HG03066 (cell line): ENCODE results near the gene TCF7.

Experiments
- ATAC-seq: cut with Tn5 transposase; IDR thresholded peaks from one replicate; pipeline ENCODE4 v1.9.1; 2021; ENCODE audit warnings: low read depth; ENCODE audit not compliant: unreplicated experiment

TCF7 gene

GRCh38 chr5:134113902-134114875, at the start of gene TCF7:
TCF7 (plus strand) TSS chr5:134114681; CDS start chr5:134114907, 226 bp downstream.
- peak; percentile 80 for ATAC-seq

- ATAC-seq = no peak
These were observed 44.9 kb upstream of the TCF7 start for GRCh38 chr5:134069553-134069952.

- no peak for ATAC-seq
These were observed 43.5 kb upstream of the TCF7 start for GRCh38 chr5:134070725-134071613.

- no peak for ATAC-seq
These were observed 42.8 kb upstream of the TCF7 start for GRCh38 chr5:134071614-134072207.

GRCh38 chr5:134072471-134073210, 41.8 kb upstream of the TCF7 start:
- ATAC-seq = no peak

GRCh38 chr5:134073404-134073803, 41.1 kb upstream of the TCF7 start:
- no peak for ATAC-seq

GRCh38 chr5:134075102-134075501, 39.4 kb upstream of the TCF7 start:
- no peak for ATAC-seq

- ATAC-seq = no peak
These were observed 36.4 kb upstream of the TCF7 start for GRCh38 chr5:134077926-134078580.

GRCh38 chr5:134079748-134080581, 34.5 kb upstream of the TCF7 start:
- no peak for ATAC-seq

GRCh38 chr5:134082264-134082992, 32.1 kb upstream of the TCF7 start:
- no peak for ATAC-seq

GRCh38 chr5:134083517-134083916, 31.0 kb upstream of the TCF7 start:
- ATAC-seq = no peak

- ATAC-seq = no peak
These were observed 30.4 kb upstream of the TCF7 start for GRCh38 chr5:134084022-134084565.

- no peak for ATAC-seq
These were observed 29.9 kb upstream of the TCF7 start for GRCh38 chr5:134084570-134084969.

- ATAC-seq = no peak
These were observed 29.1 kb upstream of the TCF7 start for GRCh38 chr5:134085411-134085810.

- no peak for ATAC-seq
These were observed 28.1 kb upstream of the TCF7 start for GRCh38 chr5:134086225-134086942.

GRCh38 chr5:134086943-134087305, 27.6 kb upstream of the TCF7 start:
- no peak for ATAC-seq

- no peak for ATAC-seq
These were observed 26.2 kb upstream of the TCF7 start for GRCh38 chr5:134088291-134088690.
